Endothelial cell of umbilical vein (primary cell): ENCODE measurements around the gene PRKAA1. TPM values are rescaled to one million over a fixed set of nuclear protein-coding genes. Genes with fewer than 3 reads are reported as not detected.

Experiments
- BruUV-seq: library from RNA; stranded (reverse); fragments of 400-500 nt; replicated peaks from 2 replicates; lab custom pipeline; 2021; lab: Mats Ljungman, UMichigan
- CTCF ChIA-PET: fragments of 300-600, 350-600 bp; sonication (Branson Sonifier 250); formaldehyde crosslinking; loops from one replicate; lab custom pipeline; 2021; ENCODE audit warnings: antibody characterized with exemption, inconsistent platforms; lab: Charles Lee
- POLR2A ChIA-PET: fragments of 300-600, 350-600 bp; sonication (Branson Sonifier 250); formaldehyde crosslinking; loops from one replicate; lab custom pipeline; 2021; ENCODE audit warnings: antibody characterized with exemption, inconsistent platforms; lab: Charles Lee
- DNase-seq: peaks from one replicate; pipeline ENCODE4 v3.0.0-alpha.2; 2011; ENCODE audit warnings: low read depth, low spot score
- FAIRE-seq: peaks from 2 replicates; lab custom pipeline; 2011; peaks lifted over from hg19 to GRCh38; lab: Jason Lieb, UNC
- H2AFZ ChIP-seq: 2 replicates; pipeline ENCODE4 v1.6.0; 2012; ENCODE audit warnings: low read depth, low read length, control low read depth, inconsistent platforms
- H3K27ac ChIP-seq: 2 replicates; pipeline ENCODE4 v1.5.1; 2011; ENCODE audit warnings: low read depth, mild to moderate bottlenecking, control low read depth, low read length, moderate library complexity; ENCODE audit not compliant: insufficient read depth
- H3K27me3 ChIP-seq, 2 experiments: 2 replicates each; pipeline versions ENCODE4 v1.6.0 to v1.6.1; 2011; ENCODE audit warnings: low read length in 2 of 2, mixed read lengths in 1 of 2; ENCODE audit not compliant: control insufficient read depth in 2 of 2, insufficient read depth in 2 of 2
- H3K36me3 ChIP-seq, 2 experiments: 2 replicates in 1 of 2; 3 replicates in 1 of 2; pipeline ENCODE4 v1.5.1; 2011; ENCODE audit warnings: low read length in 2 of 2, mild to moderate bottlenecking in 1 of 2, moderate library complexity in 1 of 2; ENCODE audit not compliant: control insufficient read depth in 2 of 2, insufficient read depth in 2 of 2; ENCODE audit errors: extremely low read depth in 1 of 2
- H3K4me1 ChIP-seq: 3 replicates; pipeline ENCODE4 v1.5.1; 2011; ENCODE audit warnings: mild to moderate bottlenecking, low read length; ENCODE audit not compliant: control insufficient read depth, insufficient read depth; ENCODE audit errors: extremely low read depth
- H3K4me2 ChIP-seq: 2 replicates; pipeline ENCODE4 v1.6.1; 2011; ENCODE audit warnings: low read length, control low read depth, mixed read lengths; ENCODE audit not compliant: insufficient read depth
- H3K4me3 ChIP-seq, 3 experiments: fragments of 200-600 bp in 1 of 3; sonication (generic), shearing (Covaris generic) in 1 of 3; replicated peaks in 1 of 3; 2 replicates each; pipeline ENCODE4 v1.5.1; 2011 to 2016; ENCODE audit warnings: control low read depth in 3 of 3, low read length in 3 of 3, mild to moderate bottlenecking in 2 of 3, inconsistent platforms in 1 of 3, low read depth in 1 of 3, moderate library complexity in 1 of 3; ENCODE audit not compliant: insufficient read depth in 1 of 3
- H3K79me2 ChIP-seq: 2 replicates; pipeline ENCODE4 v1.6.0; 2012; ENCODE audit warnings: low read length, inconsistent platforms; ENCODE audit not compliant: control insufficient read depth, insufficient read depth
- H3K9ac ChIP-seq: replicated peaks from 2 replicates; pipeline ENCODE3; 2011; ENCODE audit warnings: low read length, control low read depth; ENCODE audit not compliant: insufficient read depth; ENCODE audit errors: extremely low read depth
- H3K9me1 ChIP-seq: replicated peaks from 3 replicates; pipeline ENCODE4 v1.6.0; 2011; ENCODE audit warnings: mild to moderate bottlenecking, low read length; ENCODE audit not compliant: control insufficient read depth, insufficient read depth; ENCODE audit errors: extremely low read depth
- H3K9me3 ChIP-seq: replicated peaks from 2 replicates; pipeline ENCODE4 v1.5.1; 2012; ENCODE audit warnings: low read length, inconsistent platforms; ENCODE audit not compliant: control insufficient read depth, insufficient read depth
- H4K20me1 ChIP-seq: replicated peaks from 2 replicates; pipeline ENCODE3; 2011; ENCODE audit warnings: mild to moderate bottlenecking, low read length; ENCODE audit not compliant: control insufficient read depth, insufficient read depth; ENCODE audit errors: extremely low read depth
- CTCF ChIP-seq, 2 donors: IDR thresholded peaks; 1 replicate in 1 of 2; 2 replicates in 1 of 2; pipeline ENCODE4 v1.5.1; 2011; ENCODE audit warnings: low read length in 2 of 2, mild to moderate bottlenecking in 2 of 2, moderate library complexity in 2 of 2, control low read depth in 1 of 2, inconsistent platforms in 1 of 2, low read depth in 1 of 2; ENCODE audit not compliant: insufficient read depth in 1 of 2; ENCODE audit errors: extremely low read depth in 1 of 2
- EZH2 ChIP-seq: IDR thresholded peaks from 2 replicates; pipeline ENCODE4 v1.6.1; 2012; ENCODE audit warnings: borderline replicate concordance, low read depth, mild to moderate bottlenecking, moderate library complexity, low read length, inconsistent platforms; ENCODE audit not compliant: severe bottlenecking
- FOS ChIP-seq: IDR thresholded peaks from 2 replicates; pipeline ENCODE4 v1.6.1; 2011; ENCODE audit warnings: mild to moderate bottlenecking, low read length, moderate library complexity, borderline replicate concordance; ENCODE audit not compliant: insufficient read depth
- GATA2 ChIP-seq: IDR thresholded peaks from 2 replicates; pipeline ENCODE4 v1.7.0; 2011; ENCODE audit warnings: low read depth, mild to moderate bottlenecking, moderate library complexity, mixed read lengths, low read length; ENCODE audit not compliant: insufficient read length, insufficient read depth
- JUN ChIP-seq: IDR thresholded peaks from 2 replicates; pipeline ENCODE4 v1.6.1; 2011; ENCODE audit warnings: borderline replicate concordance, low read depth; ENCODE audit not compliant: insufficient read length, insufficient read depth
- MAX ChIP-seq: IDR thresholded peaks from 2 replicates; pipeline ENCODE4 v1.6.1; 2011; ENCODE audit not compliant: insufficient read depth, insufficient read length
- MYC ChIP-seq: IDR thresholded peaks from one replicate; pipeline ENCODE4 v1.6.1; 2011; ENCODE audit warnings: mild to moderate bottlenecking, low read depth, low read length
- POLR2A ChIP-seq: IDR thresholded peaks from 2 replicates; pipeline ENCODE4 v1.6.1; 2012; ENCODE audit warnings: low read depth, mild to moderate bottlenecking, control low read depth, low read length
- POLR2AphosphoS5 ChIP-seq: IDR thresholded peaks from 2 replicates; pipeline ENCODE4 v1.6.1; 2012; ENCODE audit warnings: low read depth, mild to moderate bottlenecking, control low read depth, low read length, moderate library complexity; ENCODE audit not compliant: insufficient read depth
- dilution Hi-C: fragments of 300-500 bp; cut with MboI; formaldehyde crosslinking; loops from one replicate; pipeline ENCODE4 v1.15.0; 2019; ENCODE audit warnings: low sequenced_read_pairs; ENCODE audit not compliant: extremely low pct_ligation_motif_present
- intact Hi-C: fragments of 100-400 bp; cut with micrococcal nuclease; formaldehyde crosslinking; loops from one replicate; pipeline ENCODE4 v1.10.0; 2022
- polyA plus RNA-seq, 4 experiments: library from polyadenylated mRNA; depleted of rRNA in 3 of 4; stranded (reverse) in 3 of 4; unstranded in 1 of 4; fragments of >200 nt; gene quantifications; 2 replicates each; pipeline versions ENCODE4 v1.2.1 to v1.2.3, GENCODE V29; 2011 to 2012; ENCODE audit warnings: missing spikeins in 1 of 4
- total RNA-seq: library from RNA; stranded (reverse); gene quantifications from 2 replicates; pipeline ENCODE4 v1.2.3, GENCODE V29; 2021

Gene PRKAA1
- total and polyA plus RNA-seq, 2 donors (not counting 3 experiments of a cell fraction or from before 2014, with no cell fraction given): 37.0 to 83.5 TPM

GRCh38 chr5:40774623-40775022 lies 23.6 kb downstream of the PRKAA1 start:
- DNase-seq (no peak), FAIRE-seq (no peak)
- no peak overlapping the region for H2AFZ ChIP-seq
- no peak overlapping the region for H3K4me3 ChIP-seq
- CTCF ChIA-PET: interaction anchor here (1.0 to 2.0 kb wide), 3 partner anchors 17 to 47 kb away, joined by 3 to 7 read pairs (median 3); partner anchors contain the start of gene PRKAA1
- TF ChIP-seq GATA2 (no peak), MAX (no peak), POLR2AphosphoS5 (no peak), MYC (no peak), CTCF (IDR thresholded peaks at IDR 0.05; ENCODE audit: extremely low read depth in 1 of 2, insufficient read depth in 1 of 2, low read depth in 1 of 2, low read length in 2 of 2) (no peak), FOS (no peak), EZH2 (no peak), JUN (no peak), POLR2A (no peak)
- no peaks in the 10 kb centered on the region for H3K9me3 ChIP-seq
- no peak overlapping the region for H3K27ac ChIP-seq
- H4K20me1 ChIP-seq: peaks cover 2% of the 10 kb centered on the region
- no peaks in the 10 kb centered on the region for H3K27me3 ChIP-seq
- POLR2A ChIA-PET: no interaction called here
- H3K4me2 ChIP-seq: no peak overlapping the region
- dilution Hi-C loops: no loop called here
- H3K36me3 ChIP-seq: peaks cover 5 to 23% of the 10 kb centered on the region in 2 experiments
- intact Hi-C loops: loop anchor here (2.0 to 5.0 kb wide), 2 partner anchors 22 to 103 kb away; no protein-coding TSS in a partner anchor
- no peaks in the 10 kb centered on the region for H3K9me1 ChIP-seq
- H3K4me1 ChIP-seq: no peaks in the 10 kb centered on the region
- BruUV-seq: no TSS peak
- H3K9ac ChIP-seq: no peak overlapping the region
- peaks cover 33% of the 10 kb centered on the region for H3K79me2 ChIP-seq
